ENCODE measurements around the gene DST.

DST gene

GRCh38 chr6:56484669-56485068 is 158.0 kb downstream of the DST start:
- H3K4me3 ChIP-seq (ENCODE audit: low read length) = no peak overlapping the region
- H3K27me3 ChIP-seq (replicated peaks; ENCODE audit: insufficient read depth, low read length) = no peaks in the 10 kb centered on the region
- no peaks in the 10 kb centered on the region for H3F3A ChIP-seq (ENCODE audit: insufficient read depth, low read length)
- no peak overlapping the region for H3K4me2 ChIP-seq (ENCODE audit: low read depth, low read length)
- TF ChIP-seq EZH2phosphoT487 (IDR thresholded peaks at IDR 0.05; ENCODE audit: low read length) = no peak
- TF ChIP-seq CTCF (IDR thresholded peaks at IDR 0.05; ENCODE audit: low read length) = no peak
- no peak for TF ChIP-seq EZH2 (optimal IDR thresholded peaks at IDR 0.05; ENCODE audit: low read depth, low read length)
- no peaks in the 10 kb centered on the region for H3K9me3 ChIP-seq (replicated peaks; ENCODE audit: insufficient read depth, low read length)
- no peaks in the 10 kb centered on the region; the same call in none of the 2 replicates for H3K36me3 ChIP-seq (replicated peaks; ENCODE audit: insufficient read depth, low read length)
- H4K20me1 ChIP-seq (ENCODE audit: insufficient read depth, low read length) = no peaks in the 10 kb centered on the region; the same call in 1 of the 2 replicates
- no peak overlapping the region for H3K9ac ChIP-seq (ENCODE audit: low read length)
- no peaks in the 10 kb centered on the region for H3K79me2 ChIP-seq (ENCODE audit: low read length)
- H2AFZ ChIP-seq (ENCODE audit: low read length) = no peak overlapping the region
- no peak overlapping the region for H3K27ac ChIP-seq (ENCODE audit: low read length)
- H3K4me1 ChIP-seq (ENCODE audit: low read length) = no peaks in the 10 kb centered on the region
- H3K9me2 ChIP-seq (replicated peaks; ENCODE audit: insufficient read depth, low read length) = no peaks in the 10 kb centered on the region
- DNase-seq = no peak

GRCh38 chr6:56483929-56484328 is 158.8 kb downstream of the DST start:
- TF ChIP-seq CTCF (IDR thresholded peaks at IDR 0.05; ENCODE audit: low read length) (no peak), EZH2 (optimal IDR thresholded peaks at IDR 0.05; ENCODE audit: low read depth, low read length) (no peak), EZH2phosphoT487 (IDR thresholded peaks at IDR 0.05; ENCODE audit: low read length) (no peak)
- H3F3A ChIP-seq (ENCODE audit: insufficient read depth, low read length) = no peaks in the 10 kb centered on the region
- H3K9me2 ChIP-seq (replicated peaks; ENCODE audit: insufficient read depth, low read length) = no peaks in the 10 kb centered on the region
- no peaks in the 10 kb centered on the region for H3K4me1 ChIP-seq (ENCODE audit: low read length)
- no peak for DNase-seq
- no peak overlapping the region for H3K27ac ChIP-seq (ENCODE audit: low read length)
- no peak overlapping the region for H3K4me3 ChIP-seq (ENCODE audit: low read length)
- H3K27me3 ChIP-seq (replicated peaks; ENCODE audit: insufficient read depth, low read length) = no peaks in the 10 kb centered on the region
- no peak overlapping the region for H3K9ac ChIP-seq (ENCODE audit: low read length)
- H3K79me2 ChIP-seq (ENCODE audit: low read length) = no peaks in the 10 kb centered on the region
- H3K4me2 ChIP-seq (ENCODE audit: low read depth, low read length) = no peak overlapping the region
- no peaks in the 10 kb centered on the region for H3K9me3 ChIP-seq (replicated peaks; ENCODE audit: insufficient read depth, low read length)
- H2AFZ ChIP-seq (ENCODE audit: low read length) = no peak overlapping the region
- H3K36me3 ChIP-seq (replicated peaks; ENCODE audit: insufficient read depth, low read length) = no peaks in the 10 kb centered on the region; the same call in none of the 2 replicates
- H4K20me1 ChIP-seq (ENCODE audit: insufficient read depth, low read length) = no peaks in the 10 kb centered on the region; the same call in 1 of the 2 replicates

GRCh38 chr6:56482525-56482924 is 160.2 kb downstream of the DST start:
- no peak overlapping the region for H3K27ac ChIP-seq (ENCODE audit: low read length)
- H3K4me3 ChIP-seq (ENCODE audit: low read length) = no peak overlapping the region
- DNase-seq = no peak

More at GRCh38 chr6:56482525-56482924, 160.2 kb downstream of the DST start:
- Histone ChIP-seq H2AFZ (ENCODE audit: low read length) (no peak overlapping the region), H3K9me2 (replicated peaks; ENCODE audit: insufficient read depth, low read length) (no peaks in the 10 kb centered on the region), H4K20me1 (ENCODE audit: insufficient read depth, low read length) (no peaks in the 10 kb centered on the region; the same call in 1 of the 2 replicates), H3K27me3 (replicated peaks; ENCODE audit: insufficient read depth, low read length) (no peaks in the 10 kb centered on the region), H3K4me1 (ENCODE audit: low read length) (no peaks in the 10 kb centered on the region), H3K36me3 (replicated peaks; ENCODE audit: insufficient read depth, low read length) (no peaks in the 10 kb centered on the region; the same call in none of the 2 replicates), H3K79me2 (ENCODE audit: low read length) (no peaks in the 10 kb centered on the region), H3K4me2 (ENCODE audit: low read depth, low read length) (no peak overlapping the region), H3K9me3 (replicated peaks; ENCODE audit: insufficient read depth, low read length) (no peaks in the 10 kb centered on the region), H3K9ac (ENCODE audit: low read length) (no peak overlapping the region), H3F3A (ENCODE audit: insufficient read depth, low read length) (no peaks in the 10 kb centered on the region)
- TF ChIP-seq CTCF (IDR thresholded peaks at IDR 0.05; ENCODE audit: low read length) (no peak), EZH2 (optimal IDR thresholded peaks at IDR 0.05; ENCODE audit: low read depth, low read length) (no peak), EZH2phosphoT487 (IDR thresholded peaks at IDR 0.05; ENCODE audit: low read length) (no peak)
